H9 (cell line): Measurements from ENCODE around the gene WDR37. TPM values are rescaled to one million over a fixed set of nuclear protein-coding genes. Genes with fewer than 3 reads are reported as not detected.
A peak's percentile ranks its signal among the peaks of the same experiment; 100 is the strongest.

Experiments
- DNase-seq: peaks from one replicate; pipeline ENCODE4 v3.0.0-alpha.2; 2017
- H2AFZ ChIP-seq: one replicate; pipeline ENCODE4 v1.6.1; 2013; ENCODE audit warnings: mild to moderate bottlenecking, low read length, control low read depth, moderate library complexity
- H2AK5ac ChIP-seq: 2 replicates; pipeline ENCODE4 v1.6.1; 2013; ENCODE audit warnings: low read length, control low read depth, mixed read lengths; ENCODE audit not compliant: insufficient read length
- H2BK120ac ChIP-seq: one replicate; pipeline ENCODE4 v1.6.1; 2013; ENCODE audit warnings: low read depth, mild to moderate bottlenecking, low read length, control low read depth, inconsistent platforms; ENCODE audit not compliant: poor library complexity, severe bottlenecking
- H2BK12ac ChIP-seq: 2 replicates; pipeline ENCODE4 v1.6.1; 2013; ENCODE audit warnings: low read length, control low read depth, mixed read lengths, low read depth; ENCODE audit not compliant: insufficient read length
- H2BK15ac ChIP-seq: 2 replicates; pipeline ENCODE4 v1.6.1; 2013; ENCODE audit warnings: low read depth, low read length, control low read depth
- H2BK20ac ChIP-seq: one replicate; pipeline ENCODE4 v1.6.1; 2013; ENCODE audit warnings: low read depth, mild to moderate bottlenecking, low read length, control low read depth, inconsistent platforms; ENCODE audit not compliant: poor library complexity, severe bottlenecking
- H2BK5ac ChIP-seq: 2 replicates; pipeline ENCODE4 v1.6.1; 2013; ENCODE audit warnings: low read length, control low read depth, mixed read lengths; ENCODE audit not compliant: insufficient read length
- H3K14ac ChIP-seq: 2 replicates; pipeline ENCODE4 v1.6.1; 2013; ENCODE audit warnings: low read length, control low read depth; ENCODE audit not compliant: insufficient read depth
- H3K18ac ChIP-seq: 2 replicates; pipeline ENCODE4 v1.6.1; 2013; ENCODE audit warnings: low read depth, mild to moderate bottlenecking, mixed read lengths, low read length, control low read depth; ENCODE audit not compliant: insufficient read length
- H3K23ac ChIP-seq: 2 replicates; pipeline ENCODE4 v1.6.1; 2013; ENCODE audit warnings: low read length, control low read depth, mixed read lengths, low read depth; ENCODE audit not compliant: insufficient read length
- H3K23me2 ChIP-seq: 2 replicates; pipeline ENCODE4 v1.6.1; 2013; ENCODE audit warnings: low read depth, mild to moderate bottlenecking, mixed read lengths, low read length, control low read depth; ENCODE audit not compliant: insufficient read length, poor library complexity, severe bottlenecking
- H3K27ac ChIP-seq: 2 replicates; pipeline ENCODE4 v1.5.1; 2013; ENCODE audit warnings: low read length, control low read depth, mixed read lengths, low read depth; ENCODE audit not compliant: insufficient read length
- H3K27me3 ChIP-seq: 2 replicates; pipeline ENCODE4 v1.6.1; 2013; ENCODE audit warnings: low read length, control low read depth, inconsistent platforms; ENCODE audit not compliant: insufficient read depth
- H3K4ac ChIP-seq: 2 replicates; pipeline ENCODE4 v1.6.1; 2013; ENCODE audit warnings: low read depth, mild to moderate bottlenecking, control low read depth, inconsistent platforms, low read length, moderate library complexity
- H3K4me1 ChIP-seq: 2 replicates; pipeline ENCODE4 v1.6.1; 2013; ENCODE audit warnings: low read length, control low read depth, inconsistent platforms; ENCODE audit not compliant: insufficient read depth
- H3K4me2 ChIP-seq: 2 replicates; pipeline ENCODE4 v1.6.1; 2013; ENCODE audit warnings: low read length, control low read depth, mixed read lengths; ENCODE audit not compliant: insufficient read length, insufficient read depth
- H3K56ac ChIP-seq: 2 replicates; pipeline ENCODE4 v1.6.1; 2013; ENCODE audit warnings: low read depth, mild to moderate bottlenecking, mixed read lengths, low read length, control low read depth; ENCODE audit not compliant: insufficient read length
- H3K79me1 ChIP-seq: 2 replicates; pipeline ENCODE4 v1.6.1; 2013; ENCODE audit warnings: low read depth, mild to moderate bottlenecking, moderate library complexity, low read length, control low read depth, inconsistent platforms; ENCODE audit not compliant: insufficient read depth, poor library complexity, severe bottlenecking
- H3K79me2 ChIP-seq: 2 replicates; pipeline ENCODE4 v1.6.1; 2013; ENCODE audit warnings: low read length, control low read depth, inconsistent platforms; ENCODE audit not compliant: insufficient read depth
- H3K9ac ChIP-seq: 2 replicates; pipeline ENCODE4 v1.6.1; 2013; ENCODE audit warnings: low read length, control low read depth, mixed read lengths; ENCODE audit not compliant: insufficient read length; ENCODE audit errors: extremely low read depth
- H3K9me3 ChIP-seq: one replicate; pipeline ENCODE4 v1.6.1; 2013; ENCODE audit warnings: low read depth, low read length, inconsistent platforms; ENCODE audit not compliant: control insufficient read depth
- H3T11ph ChIP-seq: one replicate; pipeline ENCODE4 v1.6.1; 2013; ENCODE audit warnings: mild to moderate bottlenecking, low read length, control low read depth, inconsistent platforms
- H4K20me1 ChIP-seq: one replicate; pipeline ENCODE4 v1.6.1; 2013; ENCODE audit not compliant: control insufficient read depth, insufficient read length, insufficient read depth
- H4K5ac ChIP-seq: 2 replicates; pipeline ENCODE4 v1.6.1; 2013; ENCODE audit warnings: low read depth, mild to moderate bottlenecking, mixed read lengths, low read length, control low read depth; ENCODE audit not compliant: insufficient read length
- H4K8ac ChIP-seq: replicated peaks from 2 replicates; pipeline ENCODE4 v1.6.1; 2013; ENCODE audit warnings: low read length, control low read depth, mixed read lengths, low read depth; ENCODE audit not compliant: insufficient read length
- H4K91ac ChIP-seq: 2 replicates; pipeline ENCODE4 v1.6.1; 2013; ENCODE audit warnings: low read depth, mild to moderate bottlenecking, moderate library complexity, mixed read lengths, low read length, control low read depth; ENCODE audit not compliant: insufficient read length
- H3K27ac Mint-ChIP-seq, 3 experiments: 2 replicates in 2 of 3; 3 replicates in 1 of 3; pipeline ENCODE4 v1.8.0; 2020 to 2021; ENCODE audit warnings: mixed read lengths in 3 of 3, mild to moderate bottlenecking in 1 of 3, moderate library complexity in 1 of 3
- H3K27me3 Mint-ChIP-seq: 2 replicates; pipeline ENCODE4 v1.8.0; 2021; ENCODE audit warnings: low read depth, mild to moderate bottlenecking, moderate library complexity, mixed read lengths
- H3K36me3 Mint-ChIP-seq, 3 experiments: 2 replicates in 2 of 3; 3 replicates in 1 of 3; pipeline ENCODE4 v1.8.0; 2020 to 2021; ENCODE audit warnings: low read depth in 3 of 3, mixed read lengths in 3 of 3; ENCODE audit not compliant: insufficient read depth in 1 of 3
- H3K4me1 Mint-ChIP-seq, 2 experiments: 2 replicates each; pipeline ENCODE4 v1.8.0; 2020; ENCODE audit warnings: mixed read lengths in 2 of 2
- H3K4me3 Mint-ChIP-seq, 2 experiments: 2 replicates in 1 of 2; 3 replicates in 1 of 2; pipeline ENCODE4 v1.8.0; 2020 to 2021; ENCODE audit warnings: mild to moderate bottlenecking in 2 of 2, mixed read lengths in 2 of 2, moderate library complexity in 1 of 2
- H3K9me3 Mint-ChIP-seq, 2 experiments: 2 replicates in 1 of 2; 3 replicates in 1 of 2; pipeline ENCODE4 v1.8.0; 2020; ENCODE audit warnings: mild to moderate bottlenecking in 2 of 2, mixed read lengths in 2 of 2, moderate library complexity in 1 of 2
- CTCF ChIP-seq: fragments of 200-600 bp; sonication (generic); conservative IDR thresholded peaks from 3 replicates; pipeline ENCODE4 v1.8.0; 2021; ENCODE audit warnings: antibody characterized with exemption, mild to moderate bottlenecking
- WGBS: extraction: QIAGEN DNeasy Blood & Tissue Kit; methylation state at CpG from one replicate; pipeline ENCODE4 v1.1.7; 2013; ENCODE audit warnings: missing lambda C conversion rate, low lambda C conversion rate, mixed read lengths; ENCODE audit not compliant: insufficient read length; ENCODE audit errors: extremely low coverage; 5-methylcytosine and 5-hydroxymethylcytosine counted together
- total RNA-seq: library from RNA; stranded (reverse); gene quantifications from 2 replicates; pipeline ENCODE4 v1.2.1, GENCODE V29; 2021

WDR37 gene
- total RNA-seq, 1 experiment from 2014 or later: 13.1 TPM

- H3K36me3 Mint-ChIP-seq: peaks cover 32 to 72% (median 59%) of the 10 kb centered on the region in 3 experiments; a peak in 6 of 7 replicates
- Histone ChIP-seq H3K23ac (no peak overlapping the region), H3T11ph (no peak overlapping the region), H4K5ac (no peak overlapping the region), H3K56ac (no peak overlapping the region), H3K27me3 (no peaks in the 10 kb centered on the region), H3K79me1 (no peaks in the 10 kb centered on the region), H3K79me2 (no peaks in the 10 kb centered on the region), H3K4ac (no peak overlapping the region), H3K4me2 (no peak overlapping the region), H2BK15ac (no peak overlapping the region), H3K27ac (no peak overlapping the region), H3K4me1 (peaks cover 4% of the 10 kb centered on the region; the same call in 1 of the 2 replicates), H3K18ac (peak overlapping the region; percentile 24), H2BK12ac (no peak overlapping the region), H4K8ac (no peak overlapping the region), H2AFZ (no peak overlapping the region), H3K23me2 (no peaks in the 10 kb centered on the region), H2BK5ac (no peak overlapping the region), H2BK20ac (no peak overlapping the region), H4K20me1 (no peaks in the 10 kb centered on the region), H3K9me3 (no peaks in the 10 kb centered on the region), H2AK5ac (no peak overlapping the region), H3K14ac (peak overlapping the region; percentile 9), H4K91ac (no peak overlapping the region), H3K9ac (no peak overlapping the region), H2BK120ac (no peak overlapping the region)
- H3K4me1 Mint-ChIP-seq: peaks cover 27 to 42% of the 10 kb centered on the region in 2 experiments
- peaks cover 0 to 5% of the 10 kb centered on the region in 2 experiments; a peak in 1 of 5 replicates for H3K9me3 Mint-ChIP-seq
- no CpG with 5 or more reads among the region's 32 CpGs for WGBS
- H3K4me3 Mint-ChIP-seq: no peak overlapping the region
- DNase-seq: peak; percentile 83
- TF ChIP-seq CTCF: peak; percentile 86
- H3K27me3 Mint-ChIP-seq: no peaks in the 10 kb centered on the region
- H3K27ac Mint-ChIP-seq: peak overlapping the region; percentile 3 to 97 (median 30); a peak in 6 of 7 replicates
These were observed 53.8 kb downstream of the WDR37 start for GRCh38 chr10:1109795-1110673.
